NK-92 (cell line): ENCODE measurements around the gene EHD3.

Experiments used
- DNase-seq: peaks from one replicate; lab custom pipeline; 2025; ENCODE audit not compliant: unreplicated experiment; lab: John Stamatoyannopoulos, UW

The EHD3 gene

GRCh38 chr2:31212659-31213600, 21.0 kb upstream of the EHD3 start:
- DNase-seq, result no peak

DNA sequence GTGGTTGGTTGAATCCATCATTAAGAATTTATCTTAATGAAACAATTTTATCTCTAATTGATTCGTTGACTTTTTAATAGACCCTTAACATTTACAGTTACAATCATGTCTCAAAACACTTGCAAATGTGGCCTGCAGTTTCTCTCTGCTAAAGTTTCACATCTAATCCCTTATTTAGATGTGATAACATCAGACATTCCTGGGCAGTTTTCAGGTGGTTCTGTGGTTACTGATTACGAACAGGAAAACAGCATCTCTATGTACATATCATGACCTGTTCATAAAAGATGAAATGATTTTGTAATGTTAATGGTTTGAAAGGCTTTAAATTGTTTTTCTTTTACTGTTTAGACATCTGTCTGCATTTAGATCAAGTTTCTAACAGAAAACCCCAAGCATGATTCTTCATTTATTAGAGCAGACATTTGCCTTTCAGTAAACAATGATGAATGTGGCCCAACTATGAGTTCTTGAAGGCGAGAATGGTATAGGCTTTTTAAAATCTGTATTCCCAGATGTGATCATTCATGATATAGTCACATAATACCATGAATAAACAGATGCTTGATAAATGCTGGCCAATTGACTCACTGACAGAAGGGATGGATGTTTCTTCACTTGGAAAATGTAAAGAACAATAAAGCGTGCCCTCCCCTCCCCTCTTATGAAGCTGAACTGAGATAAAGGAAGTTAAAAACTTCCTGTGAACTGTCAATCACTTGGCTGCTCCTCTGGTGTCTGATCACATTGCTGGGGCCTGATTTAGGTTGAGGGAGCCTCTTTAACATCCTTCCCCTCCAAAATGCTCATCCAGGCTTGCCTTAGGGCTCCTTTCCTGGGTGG, 20.1 kb upstream of the EHD3 start:
- no peak for DNase-seq

GRCh38 chr2:31214444-31214915, 19.5 kb upstream of the EHD3 start:
- no peak for DNase-seq

- no peak for DNase-seq
Measured at GRCh38 chr2:31216734-31217133, 17.2 kb upstream of the EHD3 start.

GRCh38 chr2:31217465-31218200, 16.3 kb upstream of the EHD3 start, which contains the start of gene CAPN14:
Gene CAPN14, minus strand, starts transcription at chr2:31217515. Its CDS starts 12,068 bp downstream, at chr2:31205447.
- DNase-seq, result no peak

DNA sequence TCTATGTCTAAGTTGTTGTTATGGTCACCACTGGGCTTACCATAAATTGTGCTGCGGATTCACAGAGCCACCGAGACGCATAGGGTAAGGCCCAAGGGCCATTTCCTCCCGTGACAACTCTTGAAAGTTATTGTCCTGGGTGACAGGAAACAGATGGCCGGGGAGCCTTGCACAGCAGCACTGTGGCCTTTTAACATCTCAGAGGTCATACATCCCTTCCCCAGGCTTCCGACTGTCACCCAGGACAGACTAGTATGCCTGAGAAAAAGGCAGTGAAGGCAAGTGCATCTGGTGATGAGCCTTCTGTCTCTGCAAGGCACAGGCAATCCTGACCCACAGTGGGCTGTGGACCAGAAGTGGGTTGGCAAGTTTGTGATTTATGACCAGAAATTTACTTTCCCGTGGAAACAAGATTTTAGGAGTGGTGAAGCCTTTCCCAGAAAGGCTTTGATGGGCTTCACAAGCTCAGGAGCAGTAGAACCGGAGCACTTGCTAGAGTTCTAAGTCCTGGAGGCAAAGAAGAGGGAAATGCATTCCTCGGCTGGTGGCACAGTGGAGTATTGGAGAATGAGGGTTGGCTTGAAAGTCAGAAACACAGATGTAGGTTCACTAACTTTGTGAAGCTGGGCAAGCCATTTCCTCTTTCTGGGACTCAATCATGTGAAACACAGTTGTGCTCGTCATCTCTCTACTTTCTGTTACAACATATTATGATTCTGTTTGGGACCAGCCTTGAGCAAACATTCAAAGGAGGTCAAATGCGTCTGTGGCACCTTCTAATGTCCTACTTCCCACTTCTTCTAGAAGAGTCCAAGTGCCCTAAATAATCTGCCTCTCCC, 14.6 kb upstream of the EHD3 start:
- DNase-seq, result no peak

GRCh38 chr2:31221544-31221943, 12.4 kb upstream of the EHD3 start:
- no peak for DNase-seq

DNA sequence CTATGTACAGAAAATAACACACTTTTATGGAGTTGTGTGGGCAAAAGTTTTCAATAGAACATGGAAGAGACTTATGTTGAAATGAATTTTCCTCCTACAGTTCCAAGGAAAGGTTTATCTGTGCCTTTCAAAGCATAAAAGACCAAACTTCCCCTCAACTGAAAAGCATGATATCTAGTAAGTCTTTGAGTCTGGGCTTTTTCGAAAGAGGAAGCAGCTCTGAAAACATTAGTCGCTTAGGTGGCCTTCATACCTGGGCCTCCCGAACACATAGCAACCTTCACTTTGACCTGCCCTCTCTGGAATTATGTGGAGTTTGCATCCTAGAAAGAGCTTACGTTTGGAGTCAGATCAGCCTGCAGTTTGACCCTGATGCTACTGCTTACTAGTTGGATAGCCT, 11.9 kb upstream of the EHD3 start:
- no peak for DNase-seq

- DNase-seq, result no peak
Measured at GRCh38 chr2:31223026-31223425, 10.9 kb upstream of the EHD3 start.

DNA sequence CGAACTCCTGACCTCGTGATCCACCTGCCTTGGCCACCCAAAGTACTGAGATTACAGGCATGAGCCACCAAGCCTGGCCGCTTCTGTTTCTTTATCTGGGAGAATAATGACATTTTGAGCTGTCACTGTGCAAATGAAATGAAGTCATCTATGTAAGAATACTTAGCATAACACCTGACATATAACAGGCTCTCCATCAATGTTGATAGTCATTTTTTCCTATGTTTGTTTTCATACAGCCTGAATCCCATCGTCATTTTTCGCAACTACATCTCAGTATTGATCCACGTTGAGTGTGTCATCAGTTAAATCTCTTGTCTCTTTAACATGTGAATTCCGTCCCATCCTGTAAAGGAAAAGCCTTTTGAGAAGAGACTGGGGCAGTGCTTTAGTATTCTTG, 10.2 kb upstream of the EHD3 start:
- DNase-seq, result no peak

- no peak for DNase-seq
Measured at GRCh38 chr2:31226266-31226665, 7.7 kb upstream of the EHD3 start.

DNA sequence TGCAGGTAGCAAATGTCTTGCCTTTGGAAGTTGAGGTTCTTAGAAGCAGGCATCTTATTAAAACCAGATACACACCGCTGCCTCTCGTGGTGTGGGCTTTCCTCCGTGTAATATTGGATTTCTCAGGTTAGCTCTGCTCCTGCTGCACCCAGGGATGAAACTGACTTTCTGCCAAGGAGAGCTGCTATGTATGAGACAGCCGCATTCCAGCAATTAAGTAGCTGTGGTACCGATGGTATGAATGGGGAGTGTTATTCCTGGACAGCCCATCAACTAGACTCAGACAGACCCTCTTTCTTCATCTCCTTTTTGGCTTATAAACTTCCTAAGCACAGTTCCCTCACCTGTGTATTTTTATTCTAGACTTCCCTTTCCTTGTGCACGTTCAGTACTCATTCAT, 6.8 kb upstream of the EHD3 start:
- DNase-seq, result no peak

- no peak for DNase-seq
Measured at GRCh38 chr2:31227711-31228125, 6.2 kb upstream of the EHD3 start.

DNA sequence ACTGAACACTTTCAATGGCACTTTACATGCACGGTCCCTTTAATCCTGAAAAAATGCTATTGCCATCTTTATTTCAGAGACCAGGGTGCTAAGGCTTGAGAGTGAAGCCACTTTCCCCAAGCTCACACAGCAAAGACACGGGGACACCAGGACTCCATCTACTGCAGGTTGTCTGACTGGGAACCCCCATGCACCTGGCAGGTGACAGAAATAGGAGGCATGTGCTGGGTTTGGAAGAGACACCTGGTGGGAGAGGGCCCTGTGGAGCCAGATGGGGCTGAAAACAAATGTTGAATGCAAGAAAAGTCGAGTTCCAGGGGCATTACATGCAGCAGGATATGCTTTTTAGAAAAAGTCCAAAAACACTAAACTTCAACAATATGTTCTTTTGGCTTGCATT, 5.2 kb upstream of the EHD3 start:
- no peak for DNase-seq

- DNase-seq, result no peak
Measured at GRCh38 chr2:31230751-31231150, 3.2 kb upstream of the EHD3 start.

- no peak for DNase-seq
Measured at GRCh38 chr2:31231571-31232302, 2.2 kb upstream of the EHD3 start.

DNA sequence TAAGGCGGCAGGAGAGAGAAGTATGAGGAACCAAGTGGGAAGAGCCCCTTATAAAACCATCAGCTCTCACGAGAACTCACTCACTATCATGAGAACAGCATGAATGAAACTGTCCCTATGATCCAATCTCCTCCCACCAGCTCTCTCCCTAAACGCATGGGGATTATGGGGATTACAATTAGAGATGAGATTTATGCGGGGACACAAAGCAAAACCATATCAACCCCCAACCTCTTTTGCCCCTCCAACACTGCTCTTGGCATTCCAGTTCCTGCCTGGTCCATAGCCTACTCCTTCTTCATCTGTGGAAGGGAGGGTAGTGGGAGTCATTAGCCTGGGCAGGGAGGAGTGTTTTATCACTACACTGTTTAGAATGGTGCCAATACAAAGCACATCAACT, 1.4 kb upstream of the EHD3 start:
- DNase-seq, result no peak

DNA sequence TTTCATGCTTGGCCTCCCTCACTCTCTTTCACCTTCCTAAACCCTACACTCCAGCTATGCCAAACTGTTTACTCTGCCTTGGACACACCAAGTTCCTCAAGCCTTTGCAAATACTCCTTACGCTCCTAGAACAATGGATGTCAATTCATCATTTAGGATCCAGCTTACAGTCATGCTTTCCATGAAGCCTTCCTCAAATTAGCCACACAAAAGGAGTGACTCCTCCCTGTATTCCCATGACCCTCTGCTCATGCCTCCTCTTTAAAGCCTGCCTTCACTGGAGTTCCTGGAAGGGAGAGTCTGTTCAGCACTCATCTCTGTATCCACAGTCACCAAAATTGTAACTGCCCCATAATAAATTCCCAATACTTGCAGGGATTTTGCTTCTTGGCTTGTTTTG, 721 bp upstream of the EHD3 start:
- no peak for DNase-seq

- DNase-seq, result no peak
Measured at GRCh38 chr2:31234683-31235503, 941 bp downstream of the EHD3 start.
